GM10266 (cell line): ENCODE results near the gene B4GALT4.
A peak's percentile ranks its signal among the peaks of the same experiment; 100 is the strongest.

Experiments used
- DNase-seq: peaks from one replicate; pipeline ENCODE4 v3.0.0; 2012; ENCODE audit errors: extremely low spot score
- TF ChIP-seq, protein P1 (sequence below): IDR thresholded peaks from 2 replicates; pipeline ENCODE4 v1.5.1; 2012; ENCODE audit warnings: mild to moderate bottlenecking, low read depth; ENCODE audit not compliant: control insufficient read depth, insufficient read depth; ENCODE audit errors: missing control alignments

Gene B4GALT4

DNA sequence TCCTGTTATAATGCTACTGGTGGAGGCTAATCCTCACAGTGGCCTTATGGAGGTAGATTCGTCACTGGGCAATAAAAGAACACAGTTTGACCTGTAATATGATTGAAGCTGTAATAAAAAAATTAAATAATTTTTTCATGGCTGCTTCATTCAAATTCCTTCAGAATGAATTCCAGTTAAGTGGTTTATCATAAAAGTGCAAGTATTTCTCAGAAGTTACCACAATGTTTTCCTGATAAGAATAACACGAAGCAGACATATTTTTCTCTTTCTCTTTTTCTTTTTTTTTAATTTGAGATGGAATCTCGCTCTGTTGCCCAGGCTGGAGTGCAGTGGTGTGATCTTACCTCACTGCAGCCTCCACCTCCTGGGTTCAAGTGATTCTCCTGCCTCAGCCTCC, 15.6 kb downstream of the B4GALT4 start:
- TF ChIP-seq, protein P1, sequence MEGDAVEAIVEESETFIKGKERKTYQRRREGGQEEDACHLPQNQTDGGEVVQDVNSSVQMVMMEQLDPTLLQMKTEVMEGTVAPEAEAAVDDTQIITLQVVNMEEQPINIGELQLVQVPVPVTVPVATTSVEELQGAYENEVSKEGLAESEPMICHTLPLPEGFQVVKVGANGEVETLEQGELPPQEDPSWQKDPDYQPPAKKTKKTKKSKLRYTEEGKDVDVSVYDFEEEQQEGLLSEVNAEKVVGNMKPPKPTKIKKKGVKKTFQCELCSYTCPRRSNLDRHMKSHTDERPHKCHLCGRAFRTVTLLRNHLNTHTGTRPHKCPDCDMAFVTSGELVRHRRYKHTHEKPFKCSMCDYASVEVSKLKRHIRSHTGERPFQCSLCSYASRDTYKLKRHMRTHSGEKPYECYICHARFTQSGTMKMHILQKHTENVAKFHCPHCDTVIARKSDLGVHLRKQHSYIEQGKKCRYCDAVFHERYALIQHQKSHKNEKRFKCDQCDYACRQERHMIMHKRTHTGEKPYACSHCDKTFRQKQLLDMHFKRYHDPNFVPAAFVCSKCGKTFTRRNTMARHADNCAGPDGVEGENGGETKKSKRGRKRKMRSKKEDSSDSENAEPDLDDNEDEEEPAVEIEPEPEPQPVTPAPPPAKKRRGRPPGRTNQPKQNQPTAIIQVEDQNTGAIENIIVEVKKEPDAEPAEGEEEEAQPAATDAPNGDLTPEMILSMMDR = no peak
- DNase-seq = no peak

DNA sequence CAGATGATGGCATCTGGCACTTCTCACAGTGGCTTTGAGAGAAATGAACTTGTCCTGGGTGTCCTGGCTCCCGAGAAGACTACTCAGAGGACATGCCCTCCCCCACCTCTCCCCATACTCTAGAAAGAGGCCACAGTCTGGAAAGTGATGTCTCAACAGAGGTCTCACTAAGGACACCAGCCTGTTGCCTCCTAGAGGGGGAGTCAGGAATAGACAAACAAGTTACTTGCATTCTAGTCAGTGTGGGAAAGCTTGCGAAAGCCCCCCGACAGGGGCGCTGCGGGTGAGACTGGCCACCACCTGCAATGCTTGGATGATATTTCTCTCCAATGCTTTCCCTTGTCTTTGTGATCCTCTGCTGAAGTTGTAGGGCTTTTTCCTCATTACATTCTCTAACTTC, 17.2 kb downstream of the B4GALT4 start:
- DNase-seq = no peak
- TF ChIP-seq, protein P1 = no peak

- DNase-seq = no peak
- TF ChIP-seq, protein P1 = no peak
Measured at GRCh38 chr3:119222391-119222790, 18.3 kb downstream of the B4GALT4 start.

- DNase-seq = no peak
- TF ChIP-seq, protein P1 = no peak
Measured at GRCh38 chr3:119221779-119222320, 18.8 kb downstream of the B4GALT4 start.

DNA sequence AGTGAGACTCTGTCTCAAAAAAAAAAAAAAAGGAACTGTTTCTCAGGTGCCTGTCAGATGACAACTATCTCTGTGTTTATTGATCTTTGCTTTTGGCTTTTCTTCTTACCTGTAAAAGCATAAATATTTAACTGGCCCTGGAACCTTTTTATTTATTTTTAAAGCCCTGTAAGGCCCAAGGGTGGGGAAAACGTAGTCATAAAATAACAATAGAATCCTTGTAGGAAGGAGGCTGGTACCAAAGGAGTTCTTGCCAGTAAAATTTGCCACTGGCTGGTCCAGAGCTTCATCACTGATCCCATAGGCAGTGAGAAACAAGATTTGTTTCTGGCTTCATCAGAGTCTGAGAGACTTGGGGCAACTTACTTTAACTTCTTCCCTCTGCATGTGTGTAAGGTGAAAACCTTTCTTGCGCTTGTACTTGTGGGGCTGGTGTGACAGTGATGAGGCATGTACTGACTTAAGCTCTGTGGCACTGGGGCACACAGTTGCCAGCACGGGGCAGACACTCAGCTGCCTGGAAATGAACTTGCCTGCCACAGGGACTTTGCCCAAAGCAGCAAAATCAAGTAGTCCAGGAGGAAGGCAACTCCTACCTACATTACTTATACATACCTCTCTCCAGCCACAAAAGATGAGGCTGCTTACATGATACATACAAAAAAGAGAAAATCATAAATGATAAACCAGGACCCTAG, 19.6 kb downstream of the B4GALT4 start:
- TF ChIP-seq, protein P1 = no peak
- DNase-seq = no peak

- TF ChIP-seq, protein P1 = no peak
Measured at GRCh38 chr3:119220198-119220597, 20.5 kb downstream of the B4GALT4 start.

GRCh38 chr3:119219069-119219468, 21.6 kb downstream of the B4GALT4 start:
- TF ChIP-seq, protein P1 = no peak
- DNase-seq = peak; percentile 65

More at GRCh38 chr3:119220198-119220597, 20.5 kb downstream of the B4GALT4 start:
- DNase-seq = no peak
